ENCODE data around the gene RPL10A.

GRCh38 chr6:35468980-35469750 is 964 bp downstream of the RPL10A start:
- TF ChIP-seq KDM1A (IDR thresholded peaks at IDR 0.05; ENCODE audit: borderline replicate concordance, low read length) (no peak), CTCF (IDR thresholded peaks at IDR 0.05; ENCODE audit: control extremely low read depth in 1 of 3, insufficient read depth in 1 of 3, low read depth in 1 of 3, low read length in 3 of 3) (no peak), YY1 (IDR thresholded peaks at IDR 0.05; ENCODE audit: low read depth, low read length) (no peak), EZH2 (IDR thresholded peaks at IDR 0.05; ENCODE audit: low read depth, low read length, severe bottlenecking) (no peak), ATF3 (IDR thresholded peaks at IDR 0.05; ENCODE audit: insufficient read depth, low read depth, low read length) (no peak), MAFK (IDR thresholded peaks at IDR 0.05; ENCODE audit: low read depth, low read length) (no peak)

All from H1 (cell line).